GM18873 (cell line): Measurements from ENCODE around the gene RTF1.
"Not testable (repeated sequence)": the region's sequence is repeated elsewhere in the genome, so short reads cannot be mapped to it uniquely, and the experiment has no call there.

Source experiments
- ATAC-seq: cut with Tn5 transposase; IDR thresholded peaks from one replicate; pipeline ENCODE4 v1.9.1; 2021; ENCODE audit warnings: mild to moderate bottlenecking, moderate library complexity, moderate number of reproducible peaks; ENCODE audit not compliant: unreplicated experiment, low FRiP score

The RTF1 gene

DNA sequence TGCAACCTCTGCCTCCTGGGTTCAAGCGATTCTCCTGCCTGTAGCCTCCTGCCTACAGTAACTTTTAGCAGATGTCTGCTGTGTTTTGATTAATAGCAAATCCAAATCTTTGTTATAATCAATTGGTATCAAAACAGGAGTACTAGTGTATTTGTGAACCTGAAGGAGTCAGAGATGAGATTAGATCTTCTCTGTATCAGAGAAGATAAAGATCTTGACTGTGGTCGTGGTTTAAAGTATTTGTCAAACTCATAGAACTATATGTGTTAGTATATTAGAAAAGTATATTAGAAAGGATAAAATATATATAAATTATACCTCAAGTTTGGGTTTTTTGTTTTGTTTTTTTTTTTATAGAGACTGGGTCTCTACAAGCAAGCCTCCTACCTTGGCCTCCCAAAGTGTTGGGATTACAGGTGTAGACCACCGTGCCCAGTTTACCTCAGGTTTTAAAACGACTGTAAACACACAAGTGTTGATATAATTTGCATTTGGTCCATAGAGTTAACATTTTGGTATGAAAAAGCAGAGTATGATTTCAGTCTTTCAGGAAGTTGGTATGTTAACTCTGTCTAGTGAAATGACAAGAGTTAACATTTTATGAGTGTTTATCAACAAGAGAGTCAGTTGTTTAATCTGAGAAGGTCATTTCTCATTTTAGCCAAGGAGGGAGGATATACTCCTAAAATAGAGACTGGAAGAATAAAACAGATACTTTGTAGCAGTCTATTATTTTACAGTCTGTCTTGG is 18.3 kb downstream of the RTF1 start:
- ATAC-seq, result no peak

DNA sequence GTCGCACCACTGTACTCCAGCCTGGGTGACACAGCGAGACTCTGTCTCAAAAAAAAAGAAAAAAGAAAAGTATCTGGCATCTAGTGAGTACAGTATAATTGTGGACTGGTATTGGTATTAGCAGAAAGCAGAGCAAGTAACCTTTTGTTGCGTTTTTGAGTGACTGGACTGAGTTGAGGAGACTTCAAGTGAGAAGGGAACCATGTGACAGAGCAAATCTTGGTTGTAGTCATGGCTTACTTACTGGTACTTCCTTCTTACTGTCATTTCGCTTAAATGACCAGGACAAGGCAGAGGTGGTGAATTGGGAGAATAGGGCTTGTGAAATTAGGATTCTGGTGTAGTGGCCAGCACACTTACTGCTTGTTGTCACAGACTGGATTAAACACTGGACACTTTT is 20.6 kb downstream of the RTF1 start:
- no peak for ATAC-seq

DNA sequence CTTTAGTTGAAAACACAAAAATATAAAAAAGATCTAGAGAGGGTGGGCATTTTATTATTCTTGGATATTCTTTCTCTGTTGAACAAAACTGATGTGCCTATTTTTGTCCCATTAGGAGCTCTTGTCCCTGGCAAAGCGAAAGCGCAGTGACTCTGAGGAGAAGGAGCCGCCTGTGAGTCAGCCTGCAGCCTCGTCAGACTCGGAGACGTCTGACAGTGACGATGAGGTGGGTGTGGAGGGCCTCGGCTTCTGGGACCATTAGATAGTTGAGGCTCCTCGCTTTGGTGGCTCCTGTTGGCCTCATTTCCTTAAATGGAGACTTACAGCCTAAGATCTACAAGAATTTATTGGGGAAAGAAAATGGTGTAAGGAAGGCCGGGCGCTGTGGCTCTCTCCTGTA is 21.3 kb downstream of the RTF1 start:
- no peak for ATAC-seq

DNA sequence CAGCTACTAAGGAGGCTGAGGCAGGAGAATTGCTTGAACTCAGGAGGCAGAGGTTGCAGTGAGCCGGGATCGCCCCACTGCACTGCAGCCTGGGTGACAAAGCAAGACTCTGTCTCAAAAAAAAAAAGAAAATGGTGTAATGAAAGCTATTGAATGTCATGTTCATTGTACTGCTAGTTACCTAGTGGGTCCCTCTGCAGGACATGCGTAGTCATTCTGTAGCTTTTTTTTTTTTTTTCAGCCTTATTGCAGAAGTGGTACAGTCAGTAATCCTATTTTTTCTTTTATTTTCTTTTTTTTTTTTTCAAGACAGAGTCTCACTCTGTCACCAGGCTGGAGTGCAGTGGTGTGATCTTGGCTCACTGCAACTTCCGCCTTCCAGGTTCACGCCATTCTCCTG is 21.9 kb downstream of the RTF1 start:
- ATAC-seq, result not testable (repeated sequence)

DNA sequence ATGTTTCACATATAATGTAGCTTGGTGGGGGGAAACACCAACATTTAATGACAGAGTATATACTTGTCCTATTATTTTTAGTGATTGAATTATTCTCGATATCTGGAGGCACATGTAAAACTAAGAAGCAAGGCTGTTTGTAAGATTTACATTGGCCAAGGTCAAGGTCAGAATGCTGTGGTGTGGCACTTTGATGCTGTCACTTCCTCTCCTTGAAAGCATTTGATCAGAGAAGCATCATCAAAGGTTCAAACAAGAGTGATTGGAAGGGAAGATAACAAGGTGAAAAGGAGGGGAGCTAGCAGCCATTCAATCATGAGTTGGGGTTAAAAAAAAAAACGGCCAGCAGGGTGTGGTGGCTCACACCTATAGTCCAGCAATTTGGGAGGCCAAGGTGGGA is 26.4 kb downstream of the RTF1 start:
- ATAC-seq, result no peak

- ATAC-seq, result no peak
Measured at GRCh38 chr15:41445399-41445798, 28.5 kb downstream of the RTF1 start.

- no peak for ATAC-seq
Measured at GRCh38 chr15:41462084-41462795, 45.3 kb downstream of the RTF1 start.

DNA sequence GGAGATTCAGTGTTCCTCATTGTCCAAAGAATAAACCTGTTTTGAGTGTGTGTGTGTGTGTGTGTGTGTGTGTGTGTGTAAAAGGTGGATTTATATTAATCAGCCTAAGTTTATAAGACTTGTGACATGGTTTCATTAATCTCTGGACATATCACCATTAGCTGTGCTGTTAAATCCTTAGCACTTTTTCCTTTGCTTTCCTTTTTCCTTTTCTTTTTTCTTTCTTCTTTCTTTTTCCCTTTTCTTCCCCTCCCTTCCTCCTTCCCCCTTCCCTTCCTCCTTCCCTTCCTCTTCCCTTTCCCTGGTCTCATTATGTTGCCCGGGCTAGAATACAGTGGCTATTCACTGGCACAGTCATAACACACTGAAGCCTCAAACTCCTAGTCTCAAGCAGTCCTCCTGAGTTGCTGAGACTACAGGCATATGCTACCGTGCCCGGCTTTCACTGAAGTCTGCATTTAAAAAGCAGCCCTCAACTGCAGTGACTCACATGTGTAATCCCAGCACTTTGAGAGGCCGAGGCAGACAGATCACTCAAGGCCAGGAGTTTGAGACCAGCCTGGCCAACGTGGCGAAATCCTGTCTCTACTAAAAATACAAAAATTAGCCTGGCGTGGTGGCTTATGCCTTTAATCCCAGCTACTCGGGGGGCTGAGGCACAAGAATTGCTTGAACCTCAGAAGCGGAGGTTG is 48.1 kb downstream of the RTF1 start:
- ATAC-seq, result no peak

GRCh38 chr15:41465822-41466421 is 49.0 kb downstream of the RTF1 start:
- no peak for ATAC-seq

DNA sequence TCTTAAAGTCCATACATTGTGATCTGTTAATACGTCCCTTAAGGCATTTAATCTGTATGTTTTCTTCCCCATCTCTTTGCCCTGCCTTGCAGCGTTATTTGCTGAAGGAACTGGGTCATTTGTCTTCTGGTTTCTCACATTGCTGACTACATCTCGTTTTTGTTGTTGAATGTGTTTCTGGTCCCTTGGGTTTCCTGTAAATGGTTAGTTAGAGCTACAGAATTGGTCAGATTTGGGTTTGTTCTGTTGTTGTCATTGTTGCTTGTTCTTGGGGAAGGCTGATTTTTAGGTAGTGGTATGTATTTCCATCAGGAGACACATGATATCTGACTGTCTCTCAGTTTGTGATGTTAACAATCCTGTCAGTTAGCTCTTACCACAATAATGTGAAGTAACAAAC is 49.8 kb downstream of the RTF1 start:
- ATAC-seq, result no peak

DNA sequence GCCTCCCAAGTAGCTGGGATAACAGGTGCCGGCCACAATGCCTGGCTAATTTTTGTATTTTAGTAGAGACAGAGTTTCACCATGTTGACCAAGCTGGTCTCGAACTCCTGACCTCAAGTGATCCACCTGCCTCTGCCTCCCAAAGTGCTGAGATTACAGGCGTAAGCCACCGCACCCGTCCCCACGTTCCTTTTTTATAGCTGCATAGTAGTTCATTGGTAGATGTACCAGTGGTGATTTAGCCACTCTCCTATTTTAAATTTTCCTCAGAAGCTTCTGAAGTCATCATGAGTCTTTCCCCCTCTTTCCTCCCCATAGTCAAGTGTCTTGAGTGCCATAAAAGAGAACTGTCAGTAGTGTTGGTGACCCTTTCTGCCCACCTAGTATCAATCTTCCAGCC is 52.7 kb downstream of the RTF1 start:
- not testable (repeated sequence) for ATAC-seq

- ATAC-seq, result no peak
Measured at GRCh38 chr15:41473418-41473817, 56.5 kb downstream of the RTF1 start.

- ATAC-seq, result no peak
Measured at GRCh38 chr15:41474436-41474835, 57.5 kb downstream of the RTF1 start.

DNA sequence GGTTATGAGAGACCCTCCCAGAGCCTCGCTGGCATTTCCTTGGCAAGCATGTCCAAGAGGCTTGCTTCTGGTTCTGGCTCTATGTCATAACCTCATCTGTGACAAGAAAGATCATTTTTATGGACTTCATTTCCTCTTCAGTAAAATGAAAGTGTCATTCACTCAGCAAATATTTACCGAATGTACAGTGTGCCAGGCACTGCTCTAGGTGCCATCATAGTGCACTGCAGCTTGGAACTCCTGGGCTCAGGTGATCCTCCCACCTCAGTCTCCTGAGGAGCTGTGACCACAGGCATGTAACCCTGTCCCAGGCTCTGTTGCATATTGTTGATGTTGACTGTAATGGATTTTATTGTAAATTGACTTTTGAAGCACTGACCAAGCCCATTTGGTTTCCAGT is 58.0 kb downstream of the RTF1 start:
- ATAC-seq, result no peak

GRCh38 chr15:41476416-41477048 is 59.6 kb downstream of the RTF1 start:
- ATAC-seq, result no peak

DNA sequence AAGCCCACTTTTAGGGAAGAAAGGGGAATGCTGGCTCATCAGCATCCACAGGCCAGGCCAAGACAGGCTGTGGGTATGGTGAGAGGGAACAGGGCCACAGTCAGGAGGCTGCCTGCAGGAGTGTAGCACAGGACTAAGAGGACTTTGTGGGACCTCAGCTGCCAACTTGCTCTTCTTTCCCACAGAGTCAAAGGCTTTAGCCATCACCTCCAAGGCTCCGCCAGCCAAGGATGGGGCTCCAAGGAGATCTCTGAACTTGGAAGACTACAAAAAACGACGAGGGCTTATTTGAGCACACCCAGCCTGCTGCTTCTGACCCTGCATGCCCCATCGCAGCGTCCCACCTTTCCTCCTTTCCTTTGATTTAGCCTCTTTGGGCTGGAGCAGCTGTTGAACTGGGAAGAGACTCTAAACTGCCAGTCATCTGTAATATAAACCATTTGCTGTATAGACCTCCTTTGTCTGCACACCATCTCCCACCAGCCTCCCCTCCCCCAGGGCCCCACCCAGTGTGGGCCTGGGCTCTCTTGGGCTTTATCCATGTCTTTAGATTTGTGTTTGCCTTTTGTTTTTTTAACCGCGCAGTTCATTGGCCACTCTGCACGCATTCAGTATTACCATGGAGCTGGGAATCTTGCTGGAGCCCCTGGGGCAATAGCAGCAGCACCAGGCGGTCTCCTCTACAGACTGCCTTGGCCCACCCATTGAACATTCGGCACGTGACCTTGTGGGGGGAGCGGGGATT is 63.7 kb downstream of the RTF1 start:
- no peak for ATAC-seq

DNA sequence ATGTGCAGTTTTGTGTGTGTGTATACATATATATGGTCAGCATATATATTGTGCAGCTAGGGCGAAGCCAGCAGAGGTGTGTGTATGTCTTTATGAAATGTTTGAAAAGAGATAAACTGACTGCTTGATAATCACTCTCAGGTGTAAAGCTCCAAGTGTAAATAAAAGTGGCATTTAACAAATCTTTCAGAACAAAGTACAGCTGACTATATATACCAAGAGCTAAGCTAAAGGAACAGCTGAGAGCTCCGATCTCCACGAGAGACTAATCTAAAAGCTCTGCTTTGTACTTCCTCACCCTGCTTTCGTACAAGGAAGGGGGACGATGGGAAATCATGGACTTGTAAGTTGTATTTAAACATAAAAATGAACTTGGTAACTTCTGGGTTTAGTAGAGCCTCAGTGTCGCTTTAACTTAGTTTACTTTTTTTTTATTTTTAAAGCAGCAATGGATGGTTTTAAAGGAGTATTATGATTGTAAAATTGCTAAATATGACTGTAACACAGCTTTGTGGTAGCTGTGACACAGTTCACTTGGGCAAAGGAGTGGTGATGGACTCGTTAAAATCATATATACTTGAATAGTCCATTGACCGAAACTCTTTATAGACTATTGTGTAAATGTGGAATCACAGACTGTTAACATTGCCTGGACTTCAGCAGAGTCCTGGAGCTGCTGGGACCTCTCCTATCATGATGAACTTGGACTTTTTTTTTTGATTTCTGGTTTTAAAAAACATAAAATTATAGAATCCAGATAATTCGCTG is 65.4 kb downstream of the RTF1 start:
- no peak for ATAC-seq

GRCh38 chr15:41483115-41483514 is 66.2 kb downstream of the RTF1 start:
- ATAC-seq, result no peak

DNA sequence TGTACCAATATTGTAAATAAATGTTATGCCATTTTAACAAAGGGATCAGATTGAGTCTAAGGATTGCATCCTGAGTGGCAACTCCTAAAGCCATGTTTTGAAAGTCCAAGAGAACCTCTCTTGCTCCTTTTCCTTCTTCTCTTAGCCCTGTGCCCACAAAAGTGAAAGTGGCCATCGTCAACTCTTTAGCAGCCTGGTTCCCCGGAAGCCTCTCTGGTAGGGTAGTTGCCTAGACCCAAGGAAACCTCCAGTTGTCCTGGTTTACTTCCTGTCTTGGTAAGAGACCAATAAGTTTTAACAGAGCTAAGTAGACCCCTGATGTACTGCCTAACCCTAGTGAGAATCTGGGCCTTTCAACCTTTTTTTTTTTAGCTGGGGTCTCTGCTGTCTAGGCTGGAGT is 66.6 kb downstream of the RTF1 start:
- no peak for ATAC-seq
